WERI-Rb-1 (cell line): ENCODE measurements around the gene PARP15.
A peak's percentile ranks its signal among the peaks of the same experiment; 100 is the strongest.

Experiments
- DNase-seq: peaks from one replicate; pipeline ENCODE4 v3.0.0-alpha.2; 2020
- H3K27ac ChIP-seq: fragments of 250-450 bp; sonication (Bioruptor Pico); 2 replicates; pipeline ENCODE4 v1.5.1; 2020; ENCODE audit warnings: mild to moderate bottlenecking, moderate library complexity
- H3K27me3 ChIP-seq: fragments of 250-450 bp; sonication (Bioruptor Pico); 2 replicates; pipeline ENCODE4 v1.5.1; 2021; ENCODE audit warnings: mild to moderate bottlenecking, low read depth, moderate library complexity; ENCODE audit not compliant: insufficient read depth, severe bottlenecking
- H3K36me3 ChIP-seq: fragments of 250-450 bp; sonication (Bioruptor Pico); 2 replicates; pipeline ENCODE4 v1.5.1; 2020; ENCODE audit warnings: mild to moderate bottlenecking, moderate library complexity
- H3K4me3 ChIP-seq: 2 replicates; pipeline ENCODE4 v1.5.1; 2011; ENCODE audit warnings: low read depth, mild to moderate bottlenecking, control low read depth, low read length
- H3K9me3 ChIP-seq: fragments of 250-450 bp; sonication (Bioruptor Pico); 2 replicates; pipeline ENCODE4 v1.5.1; 2021; ENCODE audit warnings: mild to moderate bottlenecking, moderate library complexity; ENCODE audit not compliant: severe bottlenecking
- TF ChIP-seq, protein P1 (sequence below): IDR thresholded peaks from 2 replicates; pipeline ENCODE4 v1.5.1; 2011; ENCODE audit warnings: low read depth, mild to moderate bottlenecking, control low read depth, inconsistent platforms, low read length

The PARP15 gene

DNA sequence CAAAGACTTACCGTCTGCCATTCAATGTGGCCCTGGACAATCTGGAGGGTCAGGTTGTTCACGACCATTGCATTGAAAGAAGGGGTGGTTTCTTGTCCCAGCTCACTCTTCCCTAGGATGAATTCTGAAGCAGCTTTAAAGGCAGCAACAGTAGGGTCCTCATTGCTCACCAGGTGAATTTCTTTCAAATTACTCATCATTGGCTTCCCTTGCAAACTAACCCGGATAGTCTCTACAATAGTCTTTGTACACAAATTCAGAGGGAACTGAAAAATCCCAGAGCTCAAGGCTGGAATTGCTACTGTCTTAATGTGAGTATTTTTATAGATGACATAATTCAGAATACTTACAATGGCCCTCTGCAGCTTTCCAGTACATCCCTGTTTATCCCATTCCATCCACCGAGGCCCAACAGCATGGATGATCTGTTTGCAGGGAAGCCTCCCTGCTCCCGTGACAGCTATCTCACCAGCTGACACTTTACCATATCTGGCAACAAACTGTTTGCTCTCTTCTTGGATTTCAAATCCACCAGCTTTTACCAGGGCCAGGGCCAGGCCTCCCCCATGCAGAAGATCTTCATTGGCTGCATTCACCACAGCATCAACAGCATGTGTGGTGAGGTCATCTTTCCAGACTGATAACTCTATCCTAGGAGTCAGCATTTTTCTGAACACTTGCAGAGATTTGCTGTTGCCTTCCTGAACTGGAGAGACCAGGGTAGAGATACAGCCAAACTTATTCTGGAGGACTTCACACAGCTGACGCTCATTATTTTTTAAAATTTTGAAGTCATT lies 22.0 kb upstream of the PARP15 start:
- H3K36me3 ChIP-seq: no peaks in the 10 kb centered on the region
- H3K27ac ChIP-seq: no peak overlapping the region
- no peaks in the 10 kb centered on the region for H3K9me3 ChIP-seq
- no peak overlapping the region for H3K4me3 ChIP-seq
- TF ChIP-seq, protein P1, sequence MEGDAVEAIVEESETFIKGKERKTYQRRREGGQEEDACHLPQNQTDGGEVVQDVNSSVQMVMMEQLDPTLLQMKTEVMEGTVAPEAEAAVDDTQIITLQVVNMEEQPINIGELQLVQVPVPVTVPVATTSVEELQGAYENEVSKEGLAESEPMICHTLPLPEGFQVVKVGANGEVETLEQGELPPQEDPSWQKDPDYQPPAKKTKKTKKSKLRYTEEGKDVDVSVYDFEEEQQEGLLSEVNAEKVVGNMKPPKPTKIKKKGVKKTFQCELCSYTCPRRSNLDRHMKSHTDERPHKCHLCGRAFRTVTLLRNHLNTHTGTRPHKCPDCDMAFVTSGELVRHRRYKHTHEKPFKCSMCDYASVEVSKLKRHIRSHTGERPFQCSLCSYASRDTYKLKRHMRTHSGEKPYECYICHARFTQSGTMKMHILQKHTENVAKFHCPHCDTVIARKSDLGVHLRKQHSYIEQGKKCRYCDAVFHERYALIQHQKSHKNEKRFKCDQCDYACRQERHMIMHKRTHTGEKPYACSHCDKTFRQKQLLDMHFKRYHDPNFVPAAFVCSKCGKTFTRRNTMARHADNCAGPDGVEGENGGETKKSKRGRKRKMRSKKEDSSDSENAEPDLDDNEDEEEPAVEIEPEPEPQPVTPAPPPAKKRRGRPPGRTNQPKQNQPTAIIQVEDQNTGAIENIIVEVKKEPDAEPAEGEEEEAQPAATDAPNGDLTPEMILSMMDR: no peak
- no peak for DNase-seq
- H3K27me3 ChIP-seq: no peaks in the 10 kb centered on the region

DNA sequence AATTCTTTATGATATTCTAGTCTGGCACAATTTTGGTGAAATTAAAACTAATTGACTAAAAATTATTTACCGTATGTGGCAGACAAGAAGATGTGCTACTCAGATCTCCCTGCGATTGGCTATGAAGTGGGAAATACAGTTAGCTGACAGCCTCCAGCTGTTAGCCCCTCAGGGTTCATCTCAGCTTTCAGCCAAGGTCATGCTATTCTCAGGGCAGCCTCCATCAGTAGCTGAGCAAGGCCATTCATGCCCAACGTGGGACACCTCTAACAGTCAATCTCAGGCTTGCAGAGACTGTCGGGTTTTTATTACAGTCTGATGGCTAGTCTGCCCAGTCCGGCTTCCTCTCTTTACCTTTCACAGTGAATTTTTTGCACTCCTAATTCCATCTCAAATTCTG lies 20.1 kb upstream of the PARP15 start:
- H3K36me3 ChIP-seq: no peaks in the 10 kb centered on the region
- TF ChIP-seq, protein P1: no peak
- H3K27me3 ChIP-seq: no peaks in the 10 kb centered on the region
- H3K27ac ChIP-seq: no peak overlapping the region
- no peak overlapping the region for H3K4me3 ChIP-seq
- DNase-seq: no peak
- H3K9me3 ChIP-seq: no peaks in the 10 kb centered on the region

DNA sequence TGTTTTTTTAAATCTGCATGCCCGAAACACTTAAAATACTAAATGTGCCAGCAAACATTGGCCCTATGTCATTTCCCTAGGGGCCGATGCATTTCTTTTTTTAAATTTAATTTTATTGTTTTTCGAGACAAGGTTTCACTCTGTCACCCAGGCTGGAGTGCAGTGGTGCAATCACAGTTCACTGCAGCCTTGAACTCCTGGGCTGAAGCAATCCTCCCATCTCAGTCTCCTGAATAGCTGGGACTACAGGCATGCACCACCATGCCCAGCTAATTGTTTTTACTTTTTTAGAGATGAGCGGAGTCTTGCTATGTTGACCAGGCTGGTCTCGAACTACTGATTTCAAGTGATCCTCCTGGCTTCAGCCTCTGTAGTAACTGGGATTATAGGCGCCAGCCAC lies 18.8 kb upstream of the PARP15 start:
- H3K36me3 ChIP-seq: no peaks in the 10 kb centered on the region
- H3K4me3 ChIP-seq: no peak overlapping the region
- no peak for DNase-seq
- TF ChIP-seq, protein P1: no peak
- no peaks in the 10 kb centered on the region for H3K9me3 ChIP-seq
- H3K27me3 ChIP-seq: no peaks in the 10 kb centered on the region
- H3K27ac ChIP-seq: no peak overlapping the region

DNA sequence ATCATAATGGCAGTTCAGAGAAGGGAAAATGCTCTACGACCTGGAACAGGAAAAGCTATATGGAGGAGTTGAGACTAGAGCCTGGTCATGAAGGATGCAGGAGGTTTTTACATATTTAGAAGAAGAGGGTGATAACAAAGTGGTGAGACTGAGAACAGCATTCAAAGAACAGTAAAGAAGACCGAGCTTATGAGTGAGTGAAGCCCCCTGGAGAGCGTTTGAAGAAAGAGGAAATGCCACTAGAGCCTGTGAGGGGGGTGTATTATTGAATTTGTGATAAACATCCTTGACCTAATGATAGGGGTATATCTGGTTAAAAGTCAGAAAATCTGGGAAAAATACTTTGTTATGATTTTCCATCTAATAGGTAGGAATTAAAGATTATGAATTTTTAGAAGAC lies 17.5 kb upstream of the PARP15 start:
- TF ChIP-seq, protein P1: no peak
- no peak for DNase-seq
- Histone ChIP-seq H3K9me3 (no peaks in the 10 kb centered on the region), H3K4me3 (no peak overlapping the region), H3K27ac (no peak overlapping the region), H3K27me3 (no peaks in the 10 kb centered on the region), H3K36me3 (no peaks in the 10 kb centered on the region)

DNA sequence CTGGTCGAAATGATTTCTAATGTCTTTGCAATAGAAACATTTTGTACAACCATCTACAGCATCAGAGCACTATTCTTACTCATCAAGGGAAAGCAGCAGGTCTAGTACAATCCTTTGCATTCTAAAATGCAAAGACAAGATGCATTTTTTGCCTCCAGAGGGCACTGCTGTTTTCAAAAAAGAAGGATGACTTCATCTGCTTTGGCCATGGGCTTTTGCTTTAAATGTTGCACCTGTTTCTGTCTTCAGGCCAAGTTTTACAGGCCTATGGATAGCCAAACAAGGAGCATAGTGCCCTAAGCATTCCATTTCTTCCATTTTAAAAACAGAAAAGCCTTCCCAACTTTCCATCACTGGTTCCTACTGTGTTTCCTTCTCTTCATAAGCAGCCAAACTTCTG lies 16.8 kb upstream of the PARP15 start:
- TF ChIP-seq, protein P1: peak; percentile 58; the same call in 1 of the 2 replicates
- DNase-seq: peak; percentile 34
- no peaks in the 10 kb centered on the region for H3K36me3 ChIP-seq

More for the DNA sequence above, 16.8 kb upstream of the PARP15 start:
- H3K27me3 ChIP-seq: no peaks in the 10 kb centered on the region
- no peak overlapping the region for H3K27ac ChIP-seq
- H3K9me3 ChIP-seq: no peaks in the 10 kb centered on the region
- no peak overlapping the region for H3K4me3 ChIP-seq
